ENCODE results near the gene NEK11. TPM values are rescaled to one million over a fixed set of nuclear protein-coding genes. Genes with fewer than 3 reads are reported as not detected.

NEK11 gene
- polyA plus RNA-seq, 1 donor from 2014 or later = 6.1 TPM

GRCh38 chr3:131349946-131350347, 323.3 kb downstream of the NEK11 start:
- TF ChIP-seq EZH2 (IDR thresholded peaks at IDR 0.05; ENCODE audit: borderline replicate concordance, insufficient read depth, low read length, poor library complexity, severe bottlenecking) = no peak
- TF ChIP-seq RAD21 (conservative IDR thresholded peaks at IDR 0.05) = no peak
- no peak for TF ChIP-seq EP300 (conservative IDR thresholded peaks at IDR 0.05; ENCODE audit: poor library complexity, severe bottlenecking)
- no peak for TF ChIP-seq TAF1 (IDR thresholded peaks at IDR 0.05; ENCODE audit: low read depth)
- no peak for TF ChIP-seq SMC3 (conservative IDR thresholded peaks at IDR 0.05; ENCODE audit: poor library complexity)
- no peak for TF ChIP-seq POLR2AphosphoS5 (IDR thresholded peaks at IDR 0.05)
- TF ChIP-seq CTCF (IDR thresholded peaks at IDR 0.05; ENCODE audit: poor library complexity, severe bottlenecking) = no peak
- TF ChIP-seq MXI1 (conservative IDR thresholded peaks at IDR 0.05; ENCODE audit: poor library complexity, severe bottlenecking) = no peak
- H4K20me1 ChIP-seq (ENCODE audit: insufficient read depth) = no peaks in the 10 kb centered on the region
- H3K4me2 ChIP-seq (ENCODE audit: low read length) = no peak overlapping the region
- H3K9me3 ChIP-seq (ENCODE audit: low read length) = no peaks in the 10 kb centered on the region
- H3K36me3 ChIP-seq (ENCODE audit: insufficient read depth, low read length) = no peaks in the 10 kb centered on the region
- no peaks in the 10 kb centered on the region for H3K27me3 ChIP-seq (ENCODE audit: insufficient read depth, low read depth, low read length)
- no peaks in the 10 kb centered on the region for H3F3A ChIP-seq (ENCODE audit: insufficient read depth, low read length, poor library complexity, severe bottlenecking)
- H3K27ac ChIP-seq (ENCODE audit: low read length) = no peak overlapping the region
- H3K9ac ChIP-seq (ENCODE audit: low read length) = no peak overlapping the region
- no peak overlapping the region for H3K4me3 ChIP-seq (ENCODE audit: low read length)
- no peaks in the 10 kb centered on the region for H3K9me2 ChIP-seq (ENCODE audit: insufficient read depth, low read length)
- H3K79me2 ChIP-seq (replicated peaks; ENCODE audit: insufficient read depth, low read length) = no peaks in the 10 kb centered on the region
- H2AFZ ChIP-seq (ENCODE audit: low read depth, low read length) = no peak overlapping the region

GRCh38 chr3:131350506-131350905, 323.8 kb downstream of the NEK11 start:
- Histone ChIP-seq H3K9me2 (ENCODE audit: insufficient read depth, low read length) (no peaks in the 10 kb centered on the region), H3K9me3 (ENCODE audit: low read length) (no peaks in the 10 kb centered on the region), H3K27me3 (ENCODE audit: insufficient read depth, low read depth, low read length) (no peaks in the 10 kb centered on the region), H2AFZ (ENCODE audit: low read depth, low read length) (no peak overlapping the region), H3K36me3 (ENCODE audit: insufficient read depth, low read length) (no peaks in the 10 kb centered on the region), H3K9ac (ENCODE audit: low read length) (no peak overlapping the region), H3K4me2 (ENCODE audit: low read length) (no peak overlapping the region), H4K20me1 (ENCODE audit: insufficient read depth) (no peaks in the 10 kb centered on the region), H3K4me3 (ENCODE audit: low read length) (no peak overlapping the region), H3K79me2 (replicated peaks; ENCODE audit: insufficient read depth, low read length) (no peaks in the 10 kb centered on the region), H3K27ac (ENCODE audit: low read length) (no peak overlapping the region), H3F3A (ENCODE audit: insufficient read depth, low read length, poor library complexity, severe bottlenecking) (no peaks in the 10 kb centered on the region)
- TF ChIP-seq MXI1 (conservative IDR thresholded peaks at IDR 0.05; ENCODE audit: poor library complexity, severe bottlenecking) (no peak), EP300 (conservative IDR thresholded peaks at IDR 0.05; ENCODE audit: poor library complexity, severe bottlenecking) (no peak), POLR2AphosphoS5 (IDR thresholded peaks at IDR 0.05) (no peak), CTCF (IDR thresholded peaks at IDR 0.05; ENCODE audit: poor library complexity, severe bottlenecking) (no peak), TAF1 (IDR thresholded peaks at IDR 0.05; ENCODE audit: low read depth) (no peak), REST (IDR thresholded peaks at IDR 0.05; ENCODE audit: borderline replicate concordance) (no peak), RAD21 (conservative IDR thresholded peaks at IDR 0.05) (no peak), SMC3 (conservative IDR thresholded peaks at IDR 0.05; ENCODE audit: poor library complexity) (no peak)
